ENCODE results near the gene NKPD1. TPM values are rescaled to one million over a fixed set of nuclear protein-coding genes. Genes with fewer than 3 reads are reported as not detected.

Gene NKPD1
- total RNA-seq, 5 donors from 2014 or later (not counting 1 experiment from before 2014, with no cell fraction given): 0.95 to 1.3 (median 1.2) TPM

DNA sequence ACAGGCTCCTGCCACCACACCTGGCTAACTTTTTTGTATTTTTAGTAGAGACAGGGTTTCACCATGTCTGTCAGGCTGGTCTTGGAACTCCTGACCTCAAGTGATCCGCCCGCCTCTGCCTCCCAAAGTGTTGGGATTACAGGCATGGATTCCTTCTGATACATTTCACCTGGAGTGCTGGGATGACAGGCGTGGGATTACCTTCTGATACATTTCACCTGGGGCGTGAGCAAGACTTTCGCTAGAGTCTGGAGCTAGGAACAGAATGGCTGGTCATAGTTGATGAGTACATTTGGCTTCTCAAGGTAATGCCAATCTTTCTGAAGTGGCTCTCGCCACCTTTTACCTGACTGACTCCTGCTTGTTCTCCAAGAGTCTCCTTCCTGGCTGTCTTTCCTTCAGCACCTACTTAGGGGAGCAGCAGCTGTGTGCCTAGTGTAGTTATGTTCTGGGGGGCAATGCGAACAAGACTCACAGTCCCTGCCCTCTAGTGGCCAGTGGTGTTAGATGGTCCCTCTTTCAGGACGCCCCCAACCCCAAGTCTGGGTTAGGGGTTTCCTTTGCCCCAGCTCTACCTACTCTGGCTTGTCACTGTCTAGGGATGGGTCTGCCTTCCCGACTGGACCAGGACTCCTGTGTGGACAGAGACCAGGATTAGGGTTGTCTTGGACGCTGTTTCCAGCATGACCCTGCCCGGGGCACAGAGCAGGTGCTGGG, 48.5 kb downstream of the NKPD1 start:
- no peak overlapping the region for H3K4me3 ChIP-seq (ENCODE audit: control insufficient read depth in 1 of 2, extremely low read depth in 1 of 2, low read length in 1 of 2)
- ATAC-seq (replicated peaks in 1 of 4) (no peak), DNase-seq (no peak)
- H3K27ac Mint-ChIP-seq: no peak overlapping the region
- peaks cover 0 to 3% of the 10 kb centered on the region in 2 donors for H3K36me3 ChIP-seq (ENCODE audit: control insufficient read depth in 2 of 2, extremely low read depth in 1 of 2, insufficient read depth in 1 of 2, low read length in 1 of 2)
- no peaks in the 10 kb centered on the region for H3K27me3 ChIP-seq (replicated peaks in 1 of 2; ENCODE audit: control insufficient read depth in 2 of 2, extremely low read depth in 1 of 2, insufficient read depth in 2 of 2, low read length in 1 of 2)
- peaks cover 35 to 39% (median 38%) of the 10 kb centered on the region in 3 donors for H3K4me1 Mint-ChIP-seq
- no peaks in the 10 kb centered on the region for H3K9me3 ChIP-seq
- peaks cover 10 to 31% of the 10 kb centered on the region in 2 experiments for H3K4me1 ChIP-seq (ENCODE audit: control insufficient read depth in 1 of 2, extremely low read depth in 1 of 2, insufficient read depth in 2 of 2, low read length in 2 of 2)
- no peaks in the 10 kb centered on the region for H3K27me3 Mint-ChIP-seq
- POLR2A ChIA-PET: no interaction called here
- no peak overlapping the region for H3K4me3 Mint-ChIP-seq
- H3K9me3 Mint-ChIP-seq: no peaks in the 10 kb centered on the region
- no peaks in the 10 kb centered on the region for H3K36me3 Mint-ChIP-seq
- 88% methylated on average over 8 of the region's 11 CpGs for WGBS (ENCODE audit: insufficient coverage)
- CTCF ChIA-PET: interaction anchor here in 1 of 2 donors (0.7 to 1.0 kb wide), 2 partner anchors 13 to 81 kb away, joined by 3 read pairs; no protein-coding TSS in a partner anchor
- H3K27ac ChIP-seq (ENCODE audit: low read length): no peak overlapping the region

Other genes starting within 250 kb of the NKPD1 start
- 1 to 10 TPM in 3 of 5 donors, not detected in 2; 2.8 to 8.5 (median 3.9) TPM for gene APOC1, start 246.4 kb downstream of the NKPD1 start, total RNA-seq
- gene APOC4, start 218.7 kb downstream of the NKPD1 start, total RNA-seq: not detected
- gene APOC2, start 214.9 kb downstream of the NKPD1 start, total RNA-seq: under 1 TPM in 2 of 5 donors, not detected in 3; 0.66 to 0.96 TPM
- gene CLPTM1, start 205.6 kb downstream of the NKPD1 start, total RNA-seq: 100 to 1,000 TPM in 1 of 5 donors, 10 to 100 TPM in 4; 64.0 to 103 (median 87.6) TPM
- gene RELB, start 159.5 kb downstream of the NKPD1 start, total RNA-seq: 10 to 100 TPM; 29.4 to 65.5 (median 40.4) TPM
- 100 to 1,000 TPM; 141 to 153 (median 149) TPM for gene CLASRP, start 121.9 kb downstream of the NKPD1 start, total RNA-seq
- 1 to 10 TPM; 1.4 to 4.3 (median 3.5) TPM for gene ZNF296, start 84.5 kb downstream of the NKPD1 start, total RNA-seq
- 10 to 100 TPM in 4 of 5 donors, 1 to 10 TPM in 1; 4.0 to 23.1 (median 22.7) TPM for gene GEMIN7, start 81.7 kb downstream of the NKPD1 start, total RNA-seq
- 10 to 100 TPM; 17.2 to 35.2 (median 30.4) TPM for gene PPP1R37, start 67.8 kb downstream of the NKPD1 start, total RNA-seq
- 10 to 100 TPM; 53.9 to 92.4 (median 73.7) TPM for gene TRAPPC6A, start 17.3 kb upstream of the NKPD1 start, total RNA-seq
- 10 to 100 TPM; 14.9 to 36.2 (median 32.8) TPM for gene BLOC1S3, start 17.8 kb upstream of the NKPD1 start, total RNA-seq
- gene EXOC3L2, start 84.4 kb upstream of the NKPD1 start, total RNA-seq: not detected
- 10 to 100 TPM; 28.0 to 34.8 (median 29.9) TPM for gene MARK4, start 90.3 kb upstream of the NKPD1 start, total RNA-seq
- gene CKM, start 161.9 kb upstream of the NKPD1 start, total RNA-seq: not detected
- under 1 TPM in 1 of 5 donors, not detected in 4; 0.35 TPM for gene KLC3, start 179.8 kb upstream of the NKPD1 start, total RNA-seq
- 10 to 100 TPM; 14.5 to 23.2 (median 21.3) TPM for gene ERCC2, start 209.6 kb upstream of the NKPD1 start, total RNA-seq
- 10 to 100 TPM in 4 of 5 donors, 1 to 10 TPM in 1; 7.9 to 15.7 (median 12.5) TPM for gene PPP1R13L, start 244.1 kb upstream of the NKPD1 start, total RNA-seq
- gene POLR1G, start 245.7 kb upstream of the NKPD1 start, total RNA-seq: 1 to 10 TPM in 3 of 5 donors, under 1 TPM in 2; 0.82 to 6.2 (median 5.0) TPM

All from T-cell (primary cell).